ENCODE data around the gene LENG8. TPM values are rescaled to one million over a fixed set of nuclear protein-coding genes. Genes with fewer than 3 reads are reported as not detected.

Gene LENG8
- total RNA-seq, 1 experiment from 2014 or later = 238 TPM

DNA sequence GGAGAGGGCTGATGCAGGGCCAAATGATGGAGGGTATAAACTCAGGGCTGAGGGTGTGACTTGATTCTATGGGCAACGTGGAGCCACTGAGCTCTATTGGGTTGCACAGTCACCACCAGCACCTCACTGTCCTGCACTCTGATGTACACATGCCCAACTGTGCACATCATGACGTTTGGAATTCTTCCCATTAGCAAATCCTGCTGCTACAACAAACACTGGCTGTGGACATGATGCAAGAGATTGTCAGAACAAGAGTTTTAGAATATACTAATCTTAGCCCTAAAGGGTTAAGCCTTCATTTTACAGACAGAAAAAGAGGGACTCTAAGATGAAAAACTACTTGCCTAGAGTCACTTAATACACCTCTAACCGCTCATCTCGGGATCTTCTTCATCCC is 36.1 kb upstream of the LENG8 start:
- Mint-ChIP-seq H3K4me3 (ENCODE audit: unreplicated experiment) (no peak overlapping the region), H3K27ac (ENCODE audit: low read depth, unreplicated experiment) (no peak overlapping the region), H3K36me3 (ENCODE audit: insufficient read depth, unreplicated experiment) (peaks cover 6% of the 10 kb centered on the region), H3K9me3 (ENCODE audit: unreplicated experiment) (peaks cover 32% of the 10 kb centered on the region), H3K4me1 (ENCODE audit: insufficient read depth, unreplicated experiment) (no peaks in the 10 kb centered on the region), H3K27me3 (ENCODE audit: insufficient read depth, unreplicated experiment) (peaks cover 31% of the 10 kb centered on the region)
- ChIA-PET POLR2A (no interaction called here), CTCF (no interaction called here)
- BruUV-seq (replicated peaks) = no TSS peak
- intact Hi-C loops (cut with micrococcal nuclease) = no loop called here
- no peak for DNase-seq (ENCODE audit: unreplicated experiment)
- TF ChIP-seq CTCF (IDR thresholded peaks at IDR 0.05; ENCODE audit: unreplicated experiment) = no peak

DNA sequence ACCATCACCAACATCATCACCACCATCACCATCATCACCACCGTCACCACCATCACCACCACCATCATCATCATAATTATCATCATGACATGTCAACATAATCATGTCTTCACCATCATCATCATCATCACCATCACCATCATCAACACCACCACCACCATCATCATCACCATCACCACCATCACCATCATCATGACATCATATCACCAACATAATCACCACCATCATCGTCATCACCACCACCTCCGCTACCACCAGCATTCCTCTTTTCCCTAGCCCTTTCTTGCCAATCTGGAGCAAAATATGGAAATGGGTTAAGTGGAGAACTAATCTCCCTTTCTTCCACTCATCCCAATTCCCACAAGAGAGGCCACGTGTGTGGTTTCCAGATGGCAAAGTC is 34.8 kb upstream of the LENG8 start:
- POLR2A ChIA-PET = no interaction called here
- no peak for TF ChIP-seq CTCF (IDR thresholded peaks at IDR 0.05; ENCODE audit: unreplicated experiment)
- BruUV-seq (replicated peaks) = no TSS peak

GRCh38 chr19:54415208-54415900 is 33.6 kb upstream of the LENG8 start, which contains the start of gene TTYH1:
TSS of gene TTYH1 (plus strand) at chr19:54415464. CDS start at chr19:54415553, 89 bp downstream.
- no TSS peak for BruUV-seq (replicated peaks)
- ChIA-PET CTCF (interaction anchor here (0.8 to 1.4 kb wide), 2 partner anchors 13 to 24 kb away, joined by 4 to 5 read pairs; no protein-coding TSS in a partner anchor), POLR2A (interaction anchor here (0.6 kb wide), 1 partner anchor 103 kb away, joined by 4 read pairs; no protein-coding TSS in a partner anchor)
- no peak for DNase-seq (ENCODE audit: unreplicated experiment)
- H3K36me3 Mint-ChIP-seq (ENCODE audit: insufficient read depth, unreplicated experiment) = no peaks in the 10 kb centered on the region
- no peak within 1 kb of the TSS for H3K4me3 Mint-ChIP-seq (ENCODE audit: unreplicated experiment)
- H3K4me1 Mint-ChIP-seq (ENCODE audit: insufficient read depth, unreplicated experiment) = no peaks in the 10 kb centered on the region
- peak; percentile 16 for TF ChIP-seq CTCF (IDR thresholded peaks at IDR 0.05; ENCODE audit: unreplicated experiment)
- no peak within 1 kb of the TSS for H3K27ac Mint-ChIP-seq (ENCODE audit: low read depth, unreplicated experiment)
- H3K27me3 Mint-ChIP-seq (ENCODE audit: insufficient read depth, unreplicated experiment) = peaks cover 31% of the 10 kb centered on the region
- intact Hi-C loops (cut with micrococcal nuclease) = no loop called here
- H3K9me3 Mint-ChIP-seq (ENCODE audit: unreplicated experiment) = peaks cover 32% of the 10 kb centered on the region

More for the DNA sequence above, 34.8 kb upstream of the LENG8 start:
- Mint-ChIP-seq H3K27me3 (ENCODE audit: insufficient read depth, unreplicated experiment) (peaks cover 31% of the 10 kb centered on the region), H3K4me1 (ENCODE audit: insufficient read depth, unreplicated experiment) (no peaks in the 10 kb centered on the region), H3K9me3 (ENCODE audit: unreplicated experiment) (peaks cover 32% of the 10 kb centered on the region), H3K27ac (ENCODE audit: low read depth, unreplicated experiment) (no peak overlapping the region), H3K36me3 (ENCODE audit: insufficient read depth, unreplicated experiment) (peaks cover 3% of the 10 kb centered on the region), H3K4me3 (ENCODE audit: unreplicated experiment) (no peak overlapping the region)
- intact Hi-C loops (cut with micrococcal nuclease) = no loop called here
- no peak for DNase-seq (ENCODE audit: unreplicated experiment)
- CTCF ChIA-PET = no interaction called here

GRCh38 chr19:54415901-54416673 is 32.9 kb upstream of the LENG8 start:
- no peak for DNase-seq (ENCODE audit: unreplicated experiment)
- Mint-ChIP-seq H3K4me1 (ENCODE audit: insufficient read depth, unreplicated experiment) (no peaks in the 10 kb centered on the region), H3K4me3 (ENCODE audit: unreplicated experiment) (no peak overlapping the region), H3K36me3 (ENCODE audit: insufficient read depth, unreplicated experiment) (no peaks in the 10 kb centered on the region), H3K27ac (ENCODE audit: low read depth, unreplicated experiment) (no peak overlapping the region), H3K27me3 (ENCODE audit: insufficient read depth, unreplicated experiment) (peaks cover 31% of the 10 kb centered on the region), H3K9me3 (ENCODE audit: unreplicated experiment) (peaks cover 26% of the 10 kb centered on the region)
- ChIA-PET CTCF (interaction anchor here (0.6 to 1.4 kb wide), 3 partner anchors 11 to 25 kb away, joined by 3 to 5 read pairs (median 4); no protein-coding TSS in a partner anchor), POLR2A (no interaction called here)
- no peak for TF ChIP-seq CTCF (IDR thresholded peaks at IDR 0.05; ENCODE audit: unreplicated experiment)
- BruUV-seq (replicated peaks) = no TSS peak
- intact Hi-C loops (cut with micrococcal nuclease) = no loop called here

Measured in MCF 10A (cell line).